Liver (tissue), 3 donors: ENCODE measurements around the gene CD55.

Experiments
- EGR1 ChIP-seq, 2 donors: IDR thresholded peaks; 2 replicates each; pipeline ENCODE4 v1.6.1; 2016 to 2018; ENCODE audit warnings: antibody characterized with exemption in 2 of 2, low read depth in 2 of 2
- JUND ChIP-seq, 2 donors: IDR thresholded peaks; 2 replicates each; pipeline ENCODE4 v1.6.1; 2016; ENCODE audit warnings: antibody characterized with exemption in 2 of 2
- RAD21 ChIP-seq, 2 donors: IDR thresholded peaks; 2 replicates each; pipeline ENCODE4 v1.6.1; 2016; ENCODE audit warnings: antibody characterized with exemption in 2 of 2, mild to moderate bottlenecking in 2 of 2
- SP1 ChIP-seq: IDR thresholded peaks from 2 replicates; pipeline ENCODE4 v1.6.1; 2018; ENCODE audit warnings: antibody characterized with exemption, mild to moderate bottlenecking
- TF ChIP-seq, protein P1 (sequence below): IDR thresholded peaks from 2 replicates; pipeline ENCODE4 v1.6.1; 2016; ENCODE audit warnings: antibody characterized with exemption
- TF ChIP-seq, protein P2 (sequence below): fragments of 150-350 bp; IDR thresholded peaks from 2 replicates; pipeline ENCODE4 v1.5.1; 2017; ENCODE audit warnings: improper control_type of control experiment, low read depth, low read length; ENCODE audit not compliant: missing input control
- TF ChIP-seq, protein P3 (sequence below): IDR thresholded peaks from 2 replicates; pipeline ENCODE4 v1.6.1; 2016; ENCODE audit warnings: antibody characterized with exemption, mild to moderate bottlenecking
- TF ChIP-seq, protein P4 (sequence below): IDR thresholded peaks from 2 replicates; pipeline ENCODE4 v1.6.1; 2016; ENCODE audit warnings: antibody characterized with exemption
- donor health status: healthy.
- donor health status: healthy.

DNA sequence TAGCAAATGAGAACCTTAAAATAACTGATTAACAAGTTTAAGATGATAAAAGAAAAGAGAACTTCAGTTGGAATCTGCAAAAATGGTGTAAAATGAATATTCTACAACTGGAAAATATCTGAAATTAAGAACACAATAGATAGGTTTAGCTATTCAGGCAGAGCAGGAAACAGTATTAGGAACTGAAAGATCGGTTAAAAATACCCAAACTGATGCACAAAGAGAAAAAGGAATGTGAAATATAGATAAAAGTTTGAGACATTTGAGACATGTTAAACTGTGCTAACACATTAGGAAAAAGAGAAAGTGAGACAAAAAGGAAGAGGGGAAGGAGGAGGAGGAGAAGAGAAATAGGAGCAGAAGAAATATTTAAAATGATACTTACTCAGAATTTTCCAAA lies 12.1 kb downstream of the CD55 start:
- TF ChIP-seq, protein P1, sequence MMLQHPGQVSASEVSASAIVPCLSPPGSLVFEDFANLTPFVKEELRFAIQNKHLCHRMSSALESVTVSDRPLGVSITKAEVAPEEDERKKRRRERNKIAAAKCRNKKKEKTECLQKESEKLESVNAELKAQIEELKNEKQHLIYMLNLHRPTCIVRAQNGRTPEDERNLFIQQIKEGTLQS: no peak
- TF ChIP-seq, protein P2, sequence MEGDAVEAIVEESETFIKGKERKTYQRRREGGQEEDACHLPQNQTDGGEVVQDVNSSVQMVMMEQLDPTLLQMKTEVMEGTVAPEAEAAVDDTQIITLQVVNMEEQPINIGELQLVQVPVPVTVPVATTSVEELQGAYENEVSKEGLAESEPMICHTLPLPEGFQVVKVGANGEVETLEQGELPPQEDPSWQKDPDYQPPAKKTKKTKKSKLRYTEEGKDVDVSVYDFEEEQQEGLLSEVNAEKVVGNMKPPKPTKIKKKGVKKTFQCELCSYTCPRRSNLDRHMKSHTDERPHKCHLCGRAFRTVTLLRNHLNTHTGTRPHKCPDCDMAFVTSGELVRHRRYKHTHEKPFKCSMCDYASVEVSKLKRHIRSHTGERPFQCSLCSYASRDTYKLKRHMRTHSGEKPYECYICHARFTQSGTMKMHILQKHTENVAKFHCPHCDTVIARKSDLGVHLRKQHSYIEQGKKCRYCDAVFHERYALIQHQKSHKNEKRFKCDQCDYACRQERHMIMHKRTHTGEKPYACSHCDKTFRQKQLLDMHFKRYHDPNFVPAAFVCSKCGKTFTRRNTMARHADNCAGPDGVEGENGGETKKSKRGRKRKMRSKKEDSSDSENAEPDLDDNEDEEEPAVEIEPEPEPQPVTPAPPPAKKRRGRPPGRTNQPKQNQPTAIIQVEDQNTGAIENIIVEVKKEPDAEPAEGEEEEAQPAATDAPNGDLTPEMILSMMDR: no peak
- TF ChIP-seq, protein P3, sequence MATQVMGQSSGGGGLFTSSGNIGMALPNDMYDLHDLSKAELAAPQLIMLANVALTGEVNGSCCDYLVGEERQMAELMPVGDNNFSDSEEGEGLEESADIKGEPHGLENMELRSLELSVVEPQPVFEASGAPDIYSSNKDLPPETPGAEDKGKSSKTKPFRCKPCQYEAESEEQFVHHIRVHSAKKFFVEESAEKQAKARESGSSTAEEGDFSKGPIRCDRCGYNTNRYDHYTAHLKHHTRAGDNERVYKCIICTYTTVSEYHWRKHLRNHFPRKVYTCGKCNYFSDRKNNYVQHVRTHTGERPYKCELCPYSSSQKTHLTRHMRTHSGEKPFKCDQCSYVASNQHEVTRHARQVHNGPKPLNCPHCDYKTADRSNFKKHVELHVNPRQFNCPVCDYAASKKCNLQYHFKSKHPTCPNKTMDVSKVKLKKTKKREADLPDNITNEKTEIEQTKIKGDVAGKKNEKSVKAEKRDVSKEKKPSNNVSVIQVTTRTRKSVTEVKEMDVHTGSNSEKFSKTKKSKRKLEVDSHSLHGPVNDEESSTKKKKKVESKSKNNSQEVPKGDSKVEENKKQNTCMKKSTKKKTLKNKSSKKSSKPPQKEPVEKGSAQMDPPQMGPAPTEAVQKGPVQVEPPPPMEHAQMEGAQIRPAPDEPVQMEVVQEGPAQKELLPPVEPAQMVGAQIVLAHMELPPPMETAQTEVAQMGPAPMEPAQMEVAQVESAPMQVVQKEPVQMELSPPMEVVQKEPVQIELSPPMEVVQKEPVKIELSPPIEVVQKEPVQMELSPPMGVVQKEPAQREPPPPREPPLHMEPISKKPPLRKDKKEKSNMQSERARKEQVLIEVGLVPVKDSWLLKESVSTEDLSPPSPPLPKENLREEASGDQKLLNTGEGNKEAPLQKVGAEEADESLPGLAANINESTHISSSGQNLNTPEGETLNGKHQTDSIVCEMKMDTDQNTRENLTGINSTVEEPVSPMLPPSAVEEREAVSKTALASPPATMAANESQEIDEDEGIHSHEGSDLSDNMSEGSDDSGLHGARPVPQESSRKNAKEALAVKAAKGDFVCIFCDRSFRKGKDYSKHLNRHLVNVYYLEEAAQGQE: no peak
- TF ChIP-seq EGR1 (IDR thresholded peaks at IDR 0.05; ENCODE audit: low read depth in 2 of 2): no peak
- TF ChIP-seq, protein P4, sequence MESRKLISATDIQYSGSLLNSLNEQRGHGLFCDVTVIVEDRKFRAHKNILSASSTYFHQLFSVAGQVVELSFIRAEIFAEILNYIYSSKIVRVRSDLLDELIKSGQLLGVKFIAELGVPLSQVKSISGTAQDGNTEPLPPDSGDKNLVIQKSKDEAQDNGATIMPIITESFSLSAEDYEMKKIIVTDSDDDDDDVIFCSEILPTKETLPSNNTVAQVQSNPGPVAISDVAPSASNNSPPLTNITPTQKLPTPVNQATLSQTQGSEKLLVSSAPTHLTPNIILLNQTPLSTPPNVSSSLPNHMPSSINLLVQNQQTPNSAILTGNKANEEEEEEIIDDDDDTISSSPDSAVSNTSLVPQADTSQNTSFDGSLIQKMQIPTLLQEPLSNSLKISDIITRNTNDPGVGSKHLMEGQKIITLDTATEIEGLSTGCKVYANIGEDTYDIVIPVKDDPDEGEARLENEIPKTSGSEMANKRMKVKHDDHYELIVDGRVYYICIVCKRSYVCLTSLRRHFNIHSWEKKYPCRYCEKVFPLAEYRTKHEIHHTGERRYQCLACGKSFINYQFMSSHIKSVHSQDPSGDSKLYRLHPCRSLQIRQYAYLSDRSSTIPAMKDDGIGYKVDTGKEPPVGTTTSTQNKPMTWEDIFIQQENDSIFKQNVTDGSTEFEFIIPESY: no peak
- TF ChIP-seq RAD21 (IDR thresholded peaks at IDR 0.05): no peak
- TF ChIP-seq JUND (IDR thresholded peaks at IDR 0.05): no peak
- no peak for TF ChIP-seq SP1
